Stimulated activated CD8-positive, alpha-beta memory T cell treated with anti-CD3 and anti-CD28 coated beads, Interleukin-15, amount 100 ng/mL, for 1 hour (primary cell): Measurements from ENCODE around the gene LRRK1.

Experiments used
- DNase-seq: peaks from one replicate; pipeline ENCODE4 v3.0.0-alpha.2; 2020; ENCODE audit warnings: low read depth

LRRK1 gene

DNA sequence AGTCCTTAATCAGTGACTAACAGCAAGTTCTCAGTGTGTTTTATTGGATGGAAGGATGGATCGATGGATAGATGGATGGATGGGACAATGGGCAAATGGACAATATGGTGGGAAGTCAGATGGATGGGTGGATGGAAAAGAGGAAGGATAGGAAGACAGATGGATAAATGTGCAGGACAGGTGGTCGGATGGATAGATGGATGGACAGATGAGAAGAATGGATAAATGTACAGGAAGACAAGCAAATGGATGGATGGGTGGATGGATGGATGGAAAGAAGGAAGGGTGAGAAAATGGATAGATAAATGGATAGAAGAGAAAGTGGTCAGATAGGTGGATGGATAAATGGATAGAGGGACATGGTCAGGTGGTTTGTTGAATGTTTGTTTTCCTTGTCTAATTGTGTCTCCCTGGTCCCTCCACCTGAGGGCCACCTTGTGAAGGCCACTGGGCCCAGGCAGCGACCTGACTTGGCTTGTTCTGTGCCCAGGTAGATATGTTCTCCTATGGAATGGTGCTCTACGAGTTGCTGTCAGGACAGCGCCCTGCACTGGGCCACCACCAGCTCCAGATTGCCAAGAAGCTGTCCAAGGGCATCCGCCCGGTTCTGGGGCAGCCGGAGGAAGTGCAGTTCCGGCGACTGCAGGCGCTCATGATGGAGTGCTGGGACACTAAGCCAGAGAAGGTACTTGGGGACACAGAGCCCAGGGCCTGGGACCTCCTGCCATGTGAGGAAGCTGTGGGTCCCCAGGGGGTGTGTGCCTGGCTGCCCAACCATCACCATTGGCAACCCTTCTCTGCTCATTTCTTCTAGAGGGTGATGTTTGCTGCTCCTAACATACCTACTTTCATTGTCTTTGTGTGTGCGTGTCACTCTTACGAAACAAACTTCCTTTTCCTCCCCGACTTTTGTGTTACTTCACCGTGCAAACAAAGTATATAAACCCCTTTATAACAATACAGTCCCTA lies 137.5 kb downstream of the LRRK1 start:
- DNase-seq, result no peak

DNA sequence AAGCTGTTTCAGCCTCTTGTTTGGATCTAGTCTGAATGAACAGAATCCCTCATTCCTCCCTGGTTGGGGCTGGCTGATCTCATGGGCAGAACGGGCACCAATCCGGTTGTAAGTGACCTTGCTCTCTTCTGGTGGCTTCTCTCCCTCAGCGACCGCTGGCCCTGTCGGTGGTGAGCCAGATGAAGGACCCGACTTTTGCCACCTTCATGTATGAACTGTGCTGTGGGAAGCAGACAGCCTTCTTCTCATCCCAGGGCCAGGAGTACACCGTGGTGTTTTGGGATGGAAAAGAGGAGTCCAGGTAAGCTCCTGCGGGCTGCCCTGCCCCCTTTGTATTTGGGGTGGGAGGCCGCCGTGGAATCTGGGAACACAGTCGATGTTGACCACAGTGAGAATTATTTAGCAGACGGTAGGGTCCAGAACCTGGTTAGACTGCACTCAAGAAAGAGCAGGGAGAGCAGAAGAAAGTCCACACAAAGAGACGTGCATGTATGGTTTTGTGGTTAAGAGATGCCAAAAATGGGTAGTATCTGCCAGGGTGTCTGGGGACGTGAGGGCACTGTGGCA lies 138.8 kb downstream of the LRRK1 start:
- no peak for DNase-seq

DNA sequence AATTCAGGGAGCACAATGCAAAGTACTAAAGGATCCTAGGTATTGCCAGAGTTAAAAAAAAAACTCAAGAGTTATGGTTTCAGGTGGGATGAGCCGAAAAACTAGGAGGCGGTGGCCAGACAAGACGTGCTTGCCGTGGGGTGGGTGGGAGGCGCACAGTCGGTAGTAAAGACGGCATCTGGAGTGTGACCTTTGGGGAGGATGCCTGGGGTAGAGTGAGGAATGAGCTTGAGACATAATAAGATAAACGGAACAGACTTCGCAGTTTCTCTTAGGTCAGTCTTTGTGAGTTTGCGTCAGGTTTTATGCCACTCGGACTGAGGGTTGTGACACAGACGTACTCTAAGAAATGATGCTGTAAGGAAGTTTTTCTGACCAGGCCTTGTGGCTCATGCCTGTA lies 139.6 kb downstream of the LRRK1 start:
- no peak for DNase-seq

DNA sequence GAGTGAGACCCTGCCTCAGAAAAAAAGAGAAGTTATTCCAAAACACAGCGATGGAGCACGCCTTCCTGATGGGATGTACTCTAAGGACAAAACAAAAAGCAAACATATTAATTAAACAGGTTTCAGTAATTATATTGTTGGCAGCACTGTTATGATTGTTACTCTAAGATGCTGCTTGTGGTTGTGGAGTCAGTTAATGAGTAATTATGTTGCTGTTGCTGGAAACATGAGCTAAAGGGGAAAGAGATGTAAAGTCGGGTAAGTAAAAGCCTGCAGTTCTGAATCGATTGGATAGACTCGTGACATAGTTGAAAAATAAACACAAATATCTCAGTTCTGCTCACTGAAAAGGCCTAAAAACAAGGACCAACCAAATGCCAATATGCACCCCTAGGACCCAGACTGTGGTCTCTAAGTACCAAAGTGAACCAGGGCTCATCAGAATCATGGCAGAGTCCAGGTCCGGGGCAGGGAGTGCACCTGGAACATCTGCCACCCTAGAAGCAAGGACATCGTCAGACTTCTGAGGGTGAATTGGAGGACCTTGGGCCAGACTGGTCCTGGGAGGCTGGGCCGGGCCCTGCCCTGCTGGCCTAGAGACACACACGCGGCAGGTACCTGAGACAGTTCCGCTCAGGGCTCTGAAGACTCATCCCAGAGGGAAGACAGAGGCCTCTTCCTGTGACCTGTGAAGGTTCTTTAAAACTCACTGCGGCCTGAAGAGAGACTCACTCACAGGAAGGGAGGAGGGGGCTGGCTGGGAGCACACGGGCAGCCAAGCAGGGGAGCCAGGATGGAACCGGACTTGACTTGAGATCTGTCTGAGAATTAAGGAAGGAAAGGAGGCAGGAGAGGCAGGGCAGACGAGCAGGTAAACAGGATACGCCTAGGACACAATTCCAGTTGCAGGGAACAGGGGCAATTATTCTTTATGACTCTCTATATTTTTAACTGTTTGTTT lies 140.5 kb downstream of the LRRK1 start:
- no peak for DNase-seq

DNA sequence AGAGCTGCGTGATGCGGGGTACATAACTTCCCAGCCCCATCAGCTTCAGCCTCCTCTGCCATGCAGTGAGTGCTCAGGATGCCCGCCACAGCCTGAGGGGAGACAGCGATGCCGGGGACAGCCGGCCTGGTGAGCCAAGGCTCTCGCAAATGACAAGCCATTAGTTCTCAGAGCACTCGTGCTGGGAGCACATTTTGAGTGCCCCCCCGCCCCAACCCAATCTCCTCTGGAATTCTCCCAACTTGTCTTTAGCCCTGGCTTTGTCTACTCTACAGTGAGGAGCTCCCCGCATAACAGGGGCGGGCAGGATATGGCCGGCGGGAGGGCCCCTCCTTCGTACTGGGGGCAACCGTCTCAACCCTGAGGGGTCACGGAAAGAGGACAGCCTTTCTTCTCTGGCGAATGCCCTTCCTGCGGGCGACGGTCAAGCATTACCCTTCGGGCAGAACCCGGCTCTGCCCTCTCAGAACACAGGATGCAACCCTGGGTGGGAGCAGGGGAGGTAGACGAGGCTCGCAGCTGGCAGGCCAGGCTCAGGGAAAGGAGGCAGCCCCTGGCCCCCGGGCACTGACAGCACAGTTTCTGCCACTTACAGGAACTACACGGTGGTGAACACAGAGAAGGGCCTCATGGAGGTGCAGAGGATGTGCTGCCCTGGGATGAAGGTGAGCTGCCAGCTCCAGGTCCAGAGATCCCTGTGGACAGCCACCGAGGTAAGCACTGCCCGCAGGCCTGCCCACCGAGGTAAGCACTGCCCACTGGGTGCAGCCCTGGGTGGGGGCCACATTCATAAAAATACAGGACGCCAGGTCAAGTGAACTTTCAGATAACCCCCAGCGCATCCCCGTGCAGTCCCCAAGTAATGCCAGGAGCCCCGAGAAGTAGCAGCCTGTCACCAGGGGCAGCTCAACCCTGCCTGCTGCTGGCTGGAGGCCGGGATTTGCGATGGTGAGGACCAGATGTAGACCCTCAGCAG lies 141.7 kb downstream of the LRRK1 start:
- no peak for DNase-seq

DNA sequence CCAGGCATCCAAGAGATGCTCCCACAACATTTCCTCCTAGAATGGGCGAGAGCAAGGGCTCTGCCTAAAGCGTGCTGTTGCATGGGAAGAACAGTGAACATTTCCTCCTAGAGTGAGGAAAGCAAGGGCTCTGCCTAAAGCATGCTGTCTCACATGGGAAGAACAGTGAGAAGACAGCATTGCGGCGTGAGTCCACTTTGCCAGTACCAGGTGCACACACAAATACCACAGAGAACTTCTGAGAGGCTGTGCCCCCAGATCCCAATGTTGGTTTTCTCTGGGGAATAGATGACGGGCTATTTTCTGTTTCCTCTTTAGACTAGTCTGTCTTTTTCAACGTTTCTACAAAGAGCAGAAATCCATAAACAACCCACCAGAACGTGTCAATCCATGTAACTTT lies 142.9 kb downstream of the LRRK1 start:
- no peak for DNase-seq

DNA sequence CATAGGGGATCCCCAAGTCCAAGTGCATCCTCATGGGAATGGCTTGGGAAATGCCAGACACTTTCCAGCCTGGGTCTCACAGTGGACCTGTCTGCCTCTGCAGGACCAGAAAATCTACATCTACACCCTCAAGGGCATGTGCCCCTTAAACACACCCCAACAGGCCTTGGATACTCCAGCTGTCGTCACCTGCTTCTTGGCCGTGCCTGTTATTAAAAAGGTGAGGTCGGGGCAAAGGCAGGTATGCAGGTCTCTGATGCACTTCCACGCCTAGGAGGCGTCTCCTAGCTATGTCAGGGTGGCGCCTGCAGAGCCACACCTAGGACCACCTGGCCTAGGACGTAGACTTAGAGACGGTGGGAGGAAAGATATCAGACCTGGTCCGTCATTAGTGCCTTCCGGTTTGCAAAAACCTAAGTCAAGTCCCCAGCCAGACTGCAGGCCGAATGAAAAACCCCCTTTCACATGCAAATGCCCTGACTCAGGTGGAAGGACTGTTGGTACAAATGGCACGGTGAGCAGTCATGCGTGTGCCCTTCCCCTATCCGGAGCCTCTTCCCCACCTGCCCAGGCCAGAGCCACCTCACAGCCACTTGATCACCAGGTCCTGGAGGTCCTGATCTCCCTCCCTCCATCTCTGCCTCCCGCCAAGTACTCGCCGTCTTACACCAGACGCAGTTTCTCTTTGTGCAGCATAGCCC lies 143.5 kb downstream of the LRRK1 start:
- DNase-seq, result no peak

DNA sequence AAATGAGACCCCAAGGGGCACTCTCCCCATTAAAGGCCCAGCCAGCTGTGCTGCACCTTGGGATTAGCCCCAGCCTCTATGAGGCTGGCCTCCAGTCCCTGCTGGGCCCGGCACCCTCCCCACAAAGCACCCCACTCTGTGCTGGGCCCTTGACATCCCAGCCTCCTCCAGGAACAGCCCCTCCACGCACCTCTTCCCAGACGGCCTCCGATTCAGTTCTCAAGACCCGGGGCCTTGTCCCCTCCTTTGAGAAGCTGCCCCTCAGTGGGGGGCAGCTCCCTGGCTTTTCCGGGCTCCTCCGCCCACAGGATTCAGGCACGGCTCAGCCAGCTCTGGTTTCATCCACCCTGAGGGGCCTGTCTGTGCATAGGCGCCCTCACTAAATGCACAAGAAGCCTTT lies 144.1 kb downstream of the LRRK1 start:
- no peak for DNase-seq

DNA sequence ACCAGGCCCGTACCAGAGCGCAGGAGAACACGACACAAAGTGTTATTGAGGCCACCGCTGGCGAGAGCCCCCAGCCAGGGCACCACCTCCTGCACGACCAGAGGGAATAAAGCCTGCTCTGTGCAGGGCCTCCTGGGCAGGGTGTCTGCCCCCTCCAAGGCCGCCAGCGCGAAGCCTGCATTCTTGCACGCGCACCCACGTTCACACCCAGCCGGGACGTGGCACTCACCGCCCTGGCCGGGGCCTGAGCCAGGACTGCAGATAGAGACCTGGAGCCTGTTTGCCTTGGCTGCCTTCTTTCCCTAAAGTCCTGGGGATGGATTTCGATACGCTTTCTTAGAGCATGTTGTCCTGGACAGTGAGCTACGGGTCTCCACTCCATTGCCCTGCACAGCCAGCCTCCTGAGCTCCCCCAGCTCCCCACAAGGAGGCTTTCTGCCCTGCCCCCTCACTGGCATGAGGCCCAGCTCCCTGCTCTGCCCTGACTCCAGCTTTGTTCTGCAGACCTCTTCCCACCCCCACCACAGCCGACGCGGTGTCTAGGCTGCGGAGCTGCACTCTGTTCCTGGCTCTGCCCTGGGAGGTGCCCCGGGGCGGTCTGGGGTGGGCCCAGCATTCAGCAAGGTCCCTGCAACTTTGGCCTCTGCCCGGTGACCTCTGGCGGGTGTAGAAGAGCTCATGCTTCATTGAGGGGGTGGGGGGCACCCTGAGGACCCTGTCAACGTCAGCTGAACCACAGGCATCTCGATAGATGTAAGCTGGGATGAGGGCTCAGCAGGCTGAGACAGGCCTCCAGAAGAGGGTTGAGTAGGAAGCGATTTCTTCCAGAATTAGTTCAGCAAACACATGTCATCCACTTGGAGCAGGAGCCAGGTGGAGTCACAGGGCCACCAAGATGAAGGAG lies 145.0 kb downstream of the LRRK1 start:
- no peak for DNase-seq

DNA sequence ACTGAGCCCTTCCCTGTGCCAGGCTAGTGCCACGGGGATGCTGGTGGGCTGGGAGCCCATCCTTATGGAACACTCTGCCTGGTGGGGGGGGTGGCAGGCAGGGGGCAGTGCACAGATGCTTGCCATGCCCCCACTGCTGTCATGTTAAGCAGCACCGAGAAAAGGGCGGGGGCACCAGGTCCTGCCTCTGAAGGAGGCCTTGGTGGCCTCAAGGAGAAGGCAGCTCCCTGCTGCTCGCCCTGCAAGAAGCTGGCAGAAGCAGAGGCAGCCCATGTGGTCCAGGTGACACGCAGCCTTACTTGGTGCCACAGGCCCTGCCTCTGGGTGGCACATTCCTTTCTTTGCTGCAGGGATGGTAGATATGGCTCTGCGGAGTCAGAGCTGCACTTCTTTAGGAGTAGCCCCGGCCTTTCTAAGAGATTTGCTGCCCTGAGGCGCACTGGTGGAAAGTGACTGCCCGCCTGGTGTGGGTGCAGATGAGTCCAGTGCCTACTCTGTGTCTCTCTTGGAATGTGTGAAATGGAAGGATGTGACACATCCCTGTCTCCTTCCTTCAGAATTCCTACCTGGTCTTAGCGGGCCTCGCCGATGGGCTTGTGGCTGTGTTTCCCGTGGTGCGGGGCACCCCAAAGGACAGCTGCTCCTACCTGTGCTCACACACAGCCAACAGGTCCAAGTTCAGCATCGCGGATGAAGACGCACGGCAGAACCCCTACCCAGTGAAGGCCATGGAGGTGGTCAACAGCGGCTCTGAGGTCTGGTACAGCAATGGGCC lies 145.8 kb downstream of the LRRK1 start:
- no peak for DNase-seq

DNA sequence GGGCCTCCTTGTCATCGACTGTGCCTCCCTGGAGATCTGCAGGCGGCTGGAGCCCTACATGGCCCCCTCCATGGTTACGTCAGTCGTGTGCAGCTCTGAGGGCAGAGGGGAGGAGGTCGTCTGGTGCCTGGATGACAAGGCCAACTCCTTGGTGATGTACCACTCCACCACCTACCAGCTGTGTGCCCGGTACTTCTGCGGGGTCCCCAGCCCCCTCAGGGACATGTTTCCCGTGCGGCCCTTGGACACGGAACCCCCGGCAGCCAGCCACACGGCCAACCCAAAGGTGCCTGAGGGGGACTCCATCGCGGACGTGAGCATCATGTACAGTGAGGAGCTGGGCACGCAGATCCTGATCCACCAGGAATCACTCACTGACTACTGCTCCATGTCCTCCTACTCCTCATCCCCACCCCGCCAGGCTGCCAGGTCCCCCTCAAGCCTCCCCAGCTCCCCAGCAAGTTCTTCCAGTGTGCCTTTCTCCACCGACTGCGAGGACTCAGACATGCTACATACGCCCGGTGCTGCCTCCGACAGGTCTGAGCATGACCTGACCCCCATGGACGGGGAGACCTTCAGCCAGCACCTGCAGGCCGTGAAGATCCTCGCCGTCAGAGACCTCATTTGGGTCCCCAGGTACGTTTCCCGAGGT lies 146.5 kb downstream of the LRRK1 start:
- DNase-seq, result no peak

DNA sequence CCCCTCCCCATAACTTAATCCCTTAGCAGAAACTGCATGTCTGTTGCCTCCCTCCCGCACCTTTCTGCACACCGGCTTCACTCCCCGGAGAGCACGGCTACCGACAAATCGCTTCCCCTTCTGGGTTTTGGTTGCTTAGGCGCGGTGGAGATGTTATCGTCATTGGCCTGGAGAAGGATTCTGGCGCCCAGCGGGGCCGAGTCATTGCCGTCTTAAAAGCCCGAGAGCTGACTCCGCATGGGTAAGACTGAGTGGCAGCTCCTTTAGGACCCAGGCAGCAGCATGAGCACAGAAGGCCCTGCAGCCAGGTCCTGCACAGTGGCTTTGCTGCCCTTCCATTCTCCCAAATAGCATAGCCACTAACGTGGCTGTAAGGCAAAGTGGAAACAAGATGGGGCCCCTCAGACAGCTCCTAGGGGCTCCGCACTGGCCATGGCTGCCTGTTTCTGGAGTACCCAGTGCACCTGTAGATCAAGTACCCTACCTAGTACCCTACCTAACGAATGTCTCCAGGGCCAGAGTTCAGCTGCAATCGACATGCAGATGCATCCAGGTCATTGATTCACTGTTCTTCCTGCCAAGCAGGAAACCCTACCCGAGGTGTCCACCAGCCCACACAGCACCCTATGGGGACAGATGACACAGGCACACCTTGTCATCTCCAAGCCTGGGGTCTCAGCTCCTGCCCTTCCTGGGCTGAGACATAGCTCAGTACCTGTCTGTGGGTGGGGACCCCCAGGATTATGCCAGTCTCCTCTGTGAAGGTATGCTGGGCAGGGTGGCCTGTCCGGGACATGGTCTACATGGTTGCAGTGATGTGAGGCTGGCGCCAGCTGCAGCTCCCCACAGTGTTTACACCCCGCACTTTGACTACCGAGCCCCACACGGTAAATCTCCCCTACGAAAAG lies 147.6 kb downstream of the LRRK1 start:
- no peak for DNase-seq

DNA sequence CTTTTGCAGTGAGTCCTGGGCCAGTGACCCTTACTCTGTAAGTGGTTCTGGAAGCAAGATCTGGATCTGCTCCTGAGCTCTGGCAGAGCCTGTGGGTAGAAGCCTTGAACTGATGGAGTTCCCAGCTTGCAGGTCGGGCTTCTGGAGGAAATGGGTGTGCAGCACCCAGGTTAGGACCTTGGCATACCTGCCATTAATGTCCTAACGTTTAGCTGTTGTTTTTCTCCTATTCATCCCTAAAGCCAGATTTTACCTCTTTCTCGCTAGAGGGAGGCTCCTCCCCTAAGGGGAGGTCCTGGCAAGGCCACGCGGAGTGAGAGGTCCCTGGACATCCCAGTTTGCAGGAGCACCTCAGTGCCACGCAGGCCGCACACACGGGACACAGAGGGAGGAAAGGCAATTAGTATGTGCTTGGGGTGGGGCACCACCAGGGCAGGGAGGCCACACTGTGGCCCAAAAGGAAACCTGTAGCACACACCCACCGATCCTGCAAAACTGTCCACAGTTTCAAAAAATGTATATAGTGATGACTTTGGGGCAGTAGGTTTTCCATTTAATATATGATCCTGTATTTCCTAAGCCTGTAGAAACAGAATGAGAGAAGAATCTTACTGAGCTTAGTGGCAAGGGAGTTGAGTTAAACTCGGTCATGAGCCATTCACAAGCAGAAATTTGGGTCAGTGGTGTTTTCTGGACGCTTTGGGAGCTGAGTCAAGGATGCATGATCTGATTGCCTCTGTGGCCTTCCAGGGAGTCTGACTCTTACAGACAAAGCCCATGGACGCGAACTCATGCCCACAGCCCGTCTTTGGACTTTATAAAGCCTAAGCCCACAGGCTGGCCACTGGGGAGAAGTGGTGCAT lies 148.7 kb downstream of the LRRK1 start:
- DNase-seq, result no peak

DNA sequence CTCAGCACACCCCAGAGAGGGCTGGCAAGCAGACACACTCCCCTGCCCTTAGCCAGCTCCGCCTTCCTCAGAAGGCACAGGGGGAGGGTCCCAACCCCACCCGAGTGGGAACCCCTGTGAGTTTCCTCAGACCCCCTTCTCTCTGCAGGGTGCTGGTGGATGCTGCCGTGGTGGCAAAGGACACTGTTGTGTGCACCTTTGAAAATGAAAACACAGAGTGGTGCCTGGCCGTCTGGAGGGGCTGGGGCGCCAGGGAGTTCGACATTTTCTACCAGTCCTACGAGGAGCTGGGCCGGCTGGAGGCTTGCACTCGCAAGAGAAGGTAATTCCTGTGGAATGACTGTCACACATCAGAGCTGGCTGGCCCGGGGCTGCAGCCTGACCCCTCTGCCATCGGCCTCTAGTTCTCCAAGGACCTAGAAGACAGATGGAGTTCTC lies 149.4 kb downstream of the LRRK1 start:
- no peak for DNase-seq

DNA sequence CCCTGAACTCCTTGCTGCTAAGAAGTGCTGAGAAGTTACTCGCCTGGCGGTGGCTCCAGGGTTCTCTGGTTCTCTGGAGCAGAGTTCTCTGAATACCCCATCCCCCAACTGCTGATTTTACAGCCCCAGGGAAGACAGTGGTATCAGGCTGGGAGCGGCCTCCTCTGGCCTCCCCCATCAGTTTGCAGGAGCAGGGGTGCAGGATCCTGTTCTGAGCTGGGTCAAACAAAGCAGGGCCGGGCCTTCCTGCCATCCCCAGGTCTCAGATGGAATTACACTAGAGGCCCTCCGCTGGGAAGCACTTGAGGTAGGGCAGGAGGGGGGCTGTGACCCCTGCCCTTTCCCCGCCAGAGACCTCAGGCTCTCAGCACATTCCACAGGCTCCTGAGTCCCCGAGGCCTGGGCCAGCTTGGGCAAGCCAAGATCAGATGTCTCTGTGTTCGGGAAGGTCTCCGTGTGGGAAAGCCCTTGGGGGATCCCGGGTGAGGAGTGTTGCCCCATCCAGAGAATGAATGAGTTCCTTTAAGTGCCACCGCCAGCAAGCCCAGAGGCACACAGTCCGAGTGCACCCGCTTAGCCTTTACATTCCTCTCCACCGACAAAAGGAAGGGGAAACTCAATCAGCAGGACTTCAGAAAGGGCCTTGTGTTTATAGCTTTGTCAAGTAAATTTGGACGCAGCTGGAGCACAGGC lies 149.9 kb downstream of the LRRK1 start:
- DNase-seq, result no peak

DNA sequence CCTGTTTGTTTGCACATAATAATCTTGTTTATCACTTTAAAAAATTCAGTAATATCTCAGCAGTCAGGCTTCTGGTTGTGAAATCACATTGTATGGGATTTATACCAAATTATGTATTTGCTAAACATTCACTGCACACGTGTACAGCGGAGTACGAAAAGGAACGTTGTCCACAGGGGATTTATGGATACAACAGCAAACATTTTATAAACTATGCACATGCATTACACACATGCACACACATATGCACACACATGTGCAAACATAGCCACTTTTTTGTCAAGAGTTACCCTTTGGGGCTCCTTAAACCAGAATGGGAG lies 150.5 kb downstream of the LRRK1 start:
- no peak for DNase-seq
